ENCODE data around the gene SHB.
"Not testable (repeated sequence)": the region's sequence is repeated elsewhere in the genome, so short reads cannot be mapped to it uniquely, and the experiment has no call there.

Gene SHB

GRCh38 chr9:37965676-37966345 lies 103.2 kb downstream of the SHB start:
- not testable (repeated sequence) for DNase-seq

- DNase-seq, result no peak
Observed at GRCh38 chr9:37965116-37965515, 103.9 kb downstream of the SHB start.

DNA sequence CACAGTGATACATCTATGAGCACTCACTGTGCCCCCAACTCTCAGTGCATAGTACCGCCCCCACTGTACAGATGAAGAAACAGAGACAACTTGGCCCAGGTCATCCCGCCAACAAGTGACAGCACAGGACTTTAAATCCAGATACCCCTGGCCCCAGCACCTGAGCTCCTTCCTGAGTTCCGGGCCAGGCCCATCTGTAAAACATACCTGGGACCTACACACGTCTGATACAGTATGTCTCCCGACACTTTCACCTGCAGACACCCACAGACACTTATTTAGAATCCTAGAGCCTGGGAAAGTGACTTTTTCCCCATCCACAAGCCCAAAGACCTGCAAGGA lies 104.3 kb downstream of the SHB start:
- no peak for DNase-seq

DNA sequence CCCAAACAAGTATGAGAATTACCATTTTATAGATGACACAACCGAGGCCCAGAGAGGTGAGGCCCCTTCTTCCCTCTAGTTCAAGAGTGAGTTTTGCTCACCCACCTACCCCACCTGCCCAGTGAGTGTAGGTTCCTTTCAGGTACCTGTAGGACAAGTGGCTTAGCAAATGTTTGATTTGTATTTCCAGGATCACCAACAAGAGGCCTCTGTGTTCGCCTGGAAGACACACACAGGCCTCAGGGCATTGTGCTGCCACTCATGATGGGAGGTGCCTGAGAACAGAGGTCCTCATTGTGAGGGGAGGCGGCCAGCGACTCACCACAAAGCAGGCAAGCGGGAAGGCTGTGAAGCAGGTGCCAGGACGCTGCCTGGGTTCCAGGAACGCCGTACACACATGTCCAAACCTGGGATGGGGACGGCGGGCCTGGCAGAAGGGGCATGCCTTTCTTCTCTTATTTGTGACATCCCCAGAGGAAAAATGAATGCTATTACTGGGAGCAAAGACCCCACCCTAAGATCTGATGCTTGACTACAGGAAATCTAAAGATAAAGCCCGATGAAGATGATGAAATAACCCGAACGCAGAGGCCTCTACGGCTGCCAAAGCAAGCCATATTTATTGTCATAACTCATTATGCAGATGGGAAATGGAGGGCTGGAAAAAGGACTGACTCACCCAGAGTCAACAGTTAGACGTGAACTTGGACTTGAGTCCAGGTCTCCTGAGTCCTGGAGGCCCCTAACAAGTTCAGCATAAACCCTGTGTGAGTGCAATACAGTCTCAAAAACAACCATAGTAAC lies 104.9 kb downstream of the SHB start:
- DNase-seq, result no peak

- DNase-seq, result peak; percentile 22
Observed at GRCh38 chr9:37961351-37961750, 107.7 kb downstream of the SHB start.

DNA sequence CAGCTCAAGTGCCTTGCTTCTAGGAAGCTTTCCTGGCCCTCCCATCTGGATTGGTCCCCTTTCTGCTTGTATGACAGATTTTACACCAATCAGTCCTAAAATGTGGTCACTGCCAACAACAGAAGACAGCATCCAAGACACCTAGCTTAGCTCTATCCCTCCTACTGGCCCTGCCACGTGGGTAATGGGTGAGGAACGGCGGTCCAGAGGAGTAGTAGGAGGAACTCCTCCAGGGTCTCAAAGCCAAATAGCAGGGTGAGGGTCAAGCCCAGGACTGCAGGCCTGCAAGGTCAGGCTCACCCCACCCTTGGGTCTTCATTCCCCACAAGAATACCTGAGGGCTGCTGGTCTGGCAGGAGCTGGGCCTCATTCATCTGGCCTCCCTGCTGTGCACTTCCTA lies 108.4 kb downstream of the SHB start:
- no peak for DNase-seq

- DNase-seq, result no peak
Observed at GRCh38 chr9:37959976-37960375, 109.1 kb downstream of the SHB start.

DNA sequence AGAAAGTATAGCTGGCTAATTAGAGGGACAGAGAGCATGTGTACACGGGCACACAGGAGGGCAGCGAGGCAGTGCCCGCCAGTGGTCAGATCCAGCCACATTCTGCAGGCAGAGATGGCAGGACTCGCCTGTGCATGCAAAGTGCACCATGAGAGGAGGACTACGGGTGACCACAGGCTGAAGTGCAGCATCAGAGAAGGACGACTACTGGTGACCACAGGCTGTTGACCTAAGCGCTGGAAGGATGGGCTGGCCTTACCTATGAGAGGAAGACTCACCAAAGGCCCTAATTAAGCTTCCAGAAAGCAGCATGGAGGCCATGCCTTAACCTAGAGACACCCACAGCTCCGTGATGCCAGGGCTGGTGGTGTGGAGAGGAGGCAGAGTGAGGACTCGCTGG lies 110.9 kb downstream of the SHB start:
- no peak for DNase-seq

GRCh38 chr9:37957664-37957953 lies 111.4 kb downstream of the SHB start:
- DNase-seq, result no peak

- no peak for DNase-seq
Observed at GRCh38 chr9:37956904-37957663, 111.9 kb downstream of the SHB start.

DNA sequence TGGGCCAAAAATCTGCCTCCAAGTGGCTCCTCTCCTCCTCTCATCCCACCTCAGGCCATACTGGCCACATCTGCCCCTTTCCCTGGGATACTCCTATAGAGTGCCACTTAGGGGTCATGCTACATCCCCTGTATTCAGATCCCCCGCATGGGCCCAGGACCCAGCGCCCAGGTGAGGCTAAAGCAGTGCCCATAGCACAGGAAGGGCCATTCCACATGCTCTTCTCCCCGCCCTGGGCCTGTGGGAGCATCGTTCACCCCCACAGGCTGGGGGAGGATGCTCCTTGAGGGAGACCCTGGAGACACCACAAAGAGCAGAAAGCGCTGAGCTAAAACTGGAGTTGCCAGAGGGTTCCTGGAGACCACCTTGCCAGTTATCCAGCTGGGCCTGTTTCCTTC lies 112.6 kb downstream of the SHB start:
- DNase-seq, result no peak

GRCh38 chr9:37955781-37956422 lies 113.1 kb downstream of the SHB start:
- DNase-seq, result no peak

- DNase-seq, result no peak
Observed at GRCh38 chr9:37954581-37954981, 114.4 kb downstream of the SHB start.

DNA sequence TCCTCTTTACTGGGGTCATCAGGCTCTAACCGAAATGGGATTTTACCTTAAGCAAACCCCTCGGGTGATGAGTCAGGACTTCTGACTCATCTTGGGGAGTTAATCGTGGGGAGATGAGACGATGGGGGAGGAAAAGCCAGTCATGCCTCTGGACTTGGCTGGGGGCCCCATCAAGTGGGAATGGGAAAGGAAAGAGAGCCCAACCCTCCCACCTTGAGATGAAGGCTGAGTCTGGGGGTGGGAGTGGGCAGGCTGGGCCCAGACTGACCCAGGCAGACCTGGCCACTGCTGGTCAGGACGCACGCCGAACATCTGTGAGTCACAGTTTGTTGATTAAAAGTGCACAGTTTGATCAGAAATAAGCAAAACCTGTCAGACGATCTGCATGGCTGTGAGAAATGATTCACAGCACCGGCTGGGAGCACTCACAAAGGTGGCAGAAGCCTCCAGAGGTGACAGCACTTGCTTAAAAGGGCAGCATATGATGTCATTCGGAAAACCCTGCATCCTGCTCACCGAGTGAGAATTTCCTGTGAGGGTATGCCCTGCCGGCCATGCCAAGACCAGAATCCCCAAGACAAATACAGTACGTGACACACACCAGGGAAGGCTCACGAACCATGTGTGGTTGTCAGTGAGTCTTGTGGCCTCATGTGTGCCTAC lies 115.1 kb downstream of the SHB start:
- DNase-seq, result peak; percentile 21

DNA sequence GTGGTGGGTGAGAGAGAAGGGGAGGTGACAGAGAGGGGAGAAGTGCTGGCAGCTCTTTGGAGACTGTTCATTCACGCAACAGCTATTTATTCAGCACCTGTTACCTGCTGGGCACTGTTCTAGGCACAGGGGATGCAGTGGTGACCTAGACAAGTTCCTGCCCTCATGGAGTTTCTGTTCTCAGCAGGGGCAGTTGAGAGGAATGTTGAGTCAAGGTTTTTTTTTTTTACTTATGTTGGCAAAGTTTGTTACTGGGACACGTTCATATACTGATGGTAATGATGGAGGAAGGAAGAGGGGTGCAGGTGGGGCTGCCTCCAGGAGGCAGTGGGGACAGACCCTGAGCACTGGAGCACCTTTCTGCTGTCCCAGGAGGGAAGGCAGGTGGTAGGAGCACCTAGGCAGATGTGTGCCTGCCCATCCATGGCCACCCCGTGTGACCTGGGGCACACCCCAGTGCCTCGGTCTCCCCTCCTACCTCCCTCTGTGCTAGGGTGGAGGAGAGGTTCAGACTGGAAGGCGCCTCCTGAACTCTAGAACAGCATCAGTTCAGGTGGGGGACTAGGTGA lies 115.7 kb downstream of the SHB start:
- no peak for DNase-seq

GRCh38 chr9:37952731-37953130 lies 116.3 kb downstream of the SHB start:
- no peak for DNase-seq

- DNase-seq, result no peak
Observed at GRCh38 chr9:37951671-37952449, 117.2 kb downstream of the SHB start.

- no peak for DNase-seq
Observed at GRCh38 chr9:37950561-37950960, 118.5 kb downstream of the SHB start.

GRCh38 chr9:37949576-37949975 lies 119.5 kb downstream of the SHB start:
- no peak for DNase-seq

DNA sequence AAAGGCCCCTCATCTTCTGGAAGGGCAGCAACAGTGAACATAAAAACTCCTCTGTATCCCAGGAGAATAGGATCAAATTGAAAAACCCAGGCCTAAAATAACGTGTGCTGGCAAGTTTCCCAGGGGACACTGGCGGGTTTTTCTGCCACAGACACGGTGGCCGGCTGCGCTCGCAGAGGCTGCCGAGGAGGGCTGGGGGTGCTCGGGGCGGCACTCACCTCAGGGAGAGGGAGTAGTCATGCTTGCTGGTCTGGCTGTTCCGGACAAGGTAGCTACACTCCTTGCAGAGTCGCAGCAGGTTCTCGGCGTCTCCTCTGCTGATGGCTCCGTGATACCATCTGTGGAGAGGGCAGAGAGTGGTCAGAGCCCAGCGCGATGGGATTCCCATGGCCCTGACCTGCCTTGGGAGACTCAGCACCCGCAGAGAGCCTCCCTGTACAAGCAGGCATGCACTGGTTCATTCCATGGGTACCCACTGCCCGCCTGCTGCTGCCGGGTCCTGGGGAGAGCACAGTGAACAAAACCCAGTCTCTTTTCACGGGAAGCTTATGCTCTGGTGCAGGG lies 120.5 kb downstream of the SHB start:
- DNase-seq, result no peak

DNA sequence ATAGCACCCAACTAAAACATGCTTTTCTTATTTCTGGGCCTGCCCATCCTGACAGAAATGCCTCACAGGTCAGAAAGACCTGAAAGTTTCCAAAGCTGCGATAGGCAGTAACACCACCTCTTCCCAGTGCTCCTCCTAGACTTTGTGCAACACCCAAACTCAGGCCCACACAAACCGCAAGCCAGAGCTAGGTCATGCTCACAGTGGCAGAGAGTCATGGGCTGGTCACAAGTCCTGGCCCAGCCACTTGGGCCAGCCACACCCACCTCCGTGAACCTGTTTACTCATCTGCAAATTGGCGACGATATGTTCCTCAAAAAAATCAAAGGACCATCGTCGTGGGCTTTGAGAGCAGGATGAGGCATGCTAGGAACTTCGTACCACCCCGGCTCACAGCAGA lies 121.0 kb downstream of the SHB start:
- DNase-seq, result peak; percentile 42

DNA sequence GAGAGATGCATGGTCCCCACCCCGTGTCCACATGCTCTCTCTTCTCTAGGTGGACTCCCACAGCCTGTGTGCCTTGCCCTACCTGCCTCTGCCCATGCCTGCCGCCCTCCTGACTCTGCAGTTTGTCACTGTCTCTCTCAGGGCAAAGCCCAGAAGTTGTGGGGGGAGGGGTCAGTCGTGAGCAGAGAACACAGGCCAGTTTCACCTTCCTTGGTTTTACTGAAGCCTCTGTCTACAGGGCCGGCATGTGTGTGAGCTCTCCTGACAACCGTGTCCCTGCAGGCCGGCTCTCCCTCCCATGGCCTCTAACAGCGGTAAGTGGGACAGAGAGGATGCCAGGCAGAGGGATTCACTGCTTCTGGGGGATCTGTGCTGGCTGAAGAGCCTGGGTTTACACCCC lies 121.6 kb downstream of the SHB start:
- no peak for DNase-seq

Measured in suppressor macrophage treated with lipopolysaccharide for 4 hours (primary cell).